ENCODE data around the gene PLS3.

Gene PLS3

GRCh38 chrX:115696939-115697338, 136.0 kb downstream of the PLS3 start:
- DNase-seq = no peak

DNA sequence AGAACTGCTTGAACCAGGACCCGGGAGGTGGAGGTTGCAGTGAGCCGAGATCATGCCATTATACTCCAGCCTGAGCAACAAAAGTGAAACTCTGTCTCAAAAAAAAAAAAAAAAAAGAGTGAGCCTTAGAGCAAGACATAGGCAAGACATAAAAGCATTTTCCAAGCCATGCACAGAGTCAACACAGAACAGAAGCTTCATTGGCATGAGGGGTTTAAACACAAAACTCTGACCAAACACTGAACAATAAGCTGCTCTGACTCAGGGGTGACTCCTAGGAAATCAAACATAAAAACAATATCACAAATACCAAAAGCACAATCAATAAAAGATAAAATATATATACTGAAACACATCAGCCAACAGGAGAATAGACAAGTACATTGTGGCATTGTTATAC, 136.8 kb downstream of the PLS3 start:
- no peak for DNase-seq
